Left forelimb (tissue), 1 donor: ENCODE measurements around the gene EHD4.

Experiments used
- DNase-seq: peaks from one replicate; pipeline ENCODE4 v3.0.0-alpha.2; 2018; ENCODE audit warnings: low spot score

EHD4 gene

DNA sequence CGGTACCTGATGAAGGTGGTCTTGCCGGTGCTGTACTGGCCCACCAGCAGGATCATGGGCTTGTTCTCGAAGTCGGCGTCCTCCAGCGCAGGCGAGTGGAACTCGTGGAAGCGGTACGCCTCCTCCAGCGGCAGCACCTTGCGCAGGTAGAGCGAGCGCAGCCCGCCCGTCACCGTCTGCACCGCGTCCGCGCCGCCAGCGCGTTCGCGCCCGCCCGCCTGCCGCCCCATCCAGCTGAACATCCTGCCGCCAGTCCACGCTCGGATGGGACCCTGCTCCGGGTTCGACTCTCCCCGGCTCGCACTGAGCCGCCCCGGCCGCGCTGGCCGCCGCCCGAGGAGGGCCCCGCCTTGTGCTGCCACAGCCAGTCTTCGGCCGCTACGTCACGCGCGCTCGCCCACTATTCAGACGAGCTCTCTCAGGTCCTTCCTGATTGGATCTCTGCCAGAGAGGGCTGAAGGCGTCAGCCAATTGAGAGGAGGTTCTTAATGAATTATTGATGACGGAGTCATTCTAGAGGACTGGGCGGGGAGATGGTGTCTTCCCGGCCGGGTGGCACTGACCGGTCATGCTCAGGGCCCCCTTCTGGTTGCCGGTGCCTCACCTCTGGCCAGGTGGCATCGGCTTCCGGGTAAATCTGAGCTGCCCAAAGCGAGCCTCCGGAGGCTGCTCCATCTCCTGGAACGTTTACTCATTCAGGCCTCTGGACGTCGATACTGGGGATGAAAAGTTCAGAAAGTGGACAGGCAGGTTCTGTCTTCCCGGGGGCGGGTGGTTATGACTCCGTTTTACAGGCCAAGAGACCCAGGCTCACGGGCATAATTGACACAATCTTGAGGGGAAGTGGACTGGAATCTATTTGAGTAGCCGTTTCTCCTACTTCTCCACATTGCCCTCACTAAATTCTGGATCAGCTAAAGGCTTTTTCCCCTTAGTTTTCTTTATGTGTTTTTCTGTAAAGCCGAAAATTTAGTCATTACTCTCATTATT is at the start of gene EHD4:
TSS of gene EHD4 (minus strand) at position 305 of the 990 bp plus-strand sequence. CDS start at position 242, 63 bp downstream.
- peak; percentile 91 for DNase-seq

DNA sequence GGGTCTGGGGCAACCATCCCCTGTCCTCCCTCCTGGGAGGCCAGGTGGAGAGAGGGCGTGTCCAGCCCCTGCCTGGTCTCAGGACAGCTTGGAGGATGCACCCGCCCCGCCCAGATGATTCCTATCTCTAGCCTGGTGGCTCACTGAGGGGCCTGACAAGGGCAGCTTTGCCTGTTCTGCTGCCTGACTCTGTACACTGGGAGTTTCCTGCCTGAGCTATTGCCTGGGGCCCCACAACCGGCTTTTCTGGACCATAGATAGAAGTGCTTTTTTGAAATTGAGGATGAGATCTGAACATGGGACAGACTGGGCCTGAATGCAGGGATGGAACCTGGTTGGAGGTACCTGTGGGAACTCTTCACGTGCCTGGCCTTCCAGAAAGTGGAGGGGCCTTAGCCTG is 49.2 kb upstream of the EHD4 start:
- DNase-seq: peak; percentile 31

DNA sequence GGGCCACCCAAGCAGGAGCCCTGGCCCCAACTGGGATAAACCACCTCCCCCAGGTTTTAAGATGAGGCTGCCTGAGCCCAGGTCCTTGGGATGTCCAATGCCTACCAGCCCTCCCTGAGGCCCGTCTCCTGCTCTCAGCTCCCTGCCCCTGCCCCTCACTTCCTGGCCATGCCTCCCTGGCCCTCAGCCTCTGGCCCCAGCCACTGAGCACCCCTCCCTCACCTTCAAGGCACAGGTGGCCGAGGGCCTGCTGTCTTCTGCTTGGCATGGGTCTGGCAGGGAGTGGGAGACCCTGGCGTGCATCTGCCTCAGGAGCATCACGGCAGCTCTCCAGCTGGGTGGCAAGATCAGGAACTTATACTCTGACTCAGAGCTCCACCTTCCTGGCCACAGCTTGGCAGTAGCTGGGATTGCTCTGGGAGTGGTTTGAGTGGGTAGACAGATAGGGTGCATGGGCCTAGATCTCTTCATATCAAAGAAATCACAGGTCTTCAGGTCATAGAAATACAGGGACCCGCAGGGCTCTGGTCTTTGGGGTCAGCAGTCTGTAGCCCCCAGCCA is 48.4 kb upstream of the EHD4 start, which contains the start of gene PLA2G4E:
TSS of gene PLA2G4E (minus strand) at position 330 of the 561 bp plus-strand sequence. CDS start at position 318, 12 bp downstream.
- DNase-seq: peak; percentile 42

DNA sequence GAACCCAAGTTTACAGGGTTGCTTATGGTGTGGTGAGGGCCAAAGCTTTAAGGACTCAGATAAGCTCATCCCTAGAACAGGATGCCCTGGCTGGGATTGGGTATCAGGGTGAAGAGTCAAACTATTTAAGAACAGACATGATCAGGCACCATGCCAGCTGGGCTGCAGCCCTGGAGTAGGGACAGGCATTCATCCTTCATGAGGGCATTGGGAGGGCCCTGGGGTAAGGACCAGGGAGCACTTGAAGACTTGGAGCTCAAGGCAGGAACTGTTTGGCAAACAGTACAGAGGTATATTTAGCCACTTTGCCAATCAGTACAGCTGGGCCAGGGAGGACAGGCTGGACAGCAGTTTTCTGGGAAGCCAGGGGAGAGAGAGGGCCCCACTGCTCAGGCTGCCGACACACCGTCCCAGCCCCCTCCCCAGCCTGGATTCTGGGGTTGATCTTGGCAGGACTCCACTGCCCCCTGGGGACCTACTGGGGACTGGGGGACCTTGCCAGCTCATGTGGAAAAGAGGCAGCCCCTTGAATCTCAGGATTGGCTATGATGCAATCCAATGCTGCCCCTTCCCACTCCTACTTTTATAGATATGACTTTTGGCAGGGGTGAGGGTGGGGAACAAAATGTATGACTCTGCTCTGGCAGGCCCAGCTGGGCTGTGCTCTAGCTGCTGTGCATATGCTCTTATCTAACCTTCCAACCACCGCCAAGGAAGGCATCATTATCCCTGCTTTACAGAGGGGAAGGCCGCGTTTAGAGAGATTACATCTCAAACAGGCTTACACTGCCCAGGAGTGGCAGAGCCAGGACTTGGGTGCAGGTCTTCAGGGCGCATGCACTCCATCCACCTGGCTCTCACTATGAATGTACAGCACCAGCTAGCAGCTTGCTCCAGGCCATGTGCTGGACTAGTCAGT is 46.2 kb upstream of the EHD4 start:
- peak; percentile 53 for DNase-seq

DNA sequence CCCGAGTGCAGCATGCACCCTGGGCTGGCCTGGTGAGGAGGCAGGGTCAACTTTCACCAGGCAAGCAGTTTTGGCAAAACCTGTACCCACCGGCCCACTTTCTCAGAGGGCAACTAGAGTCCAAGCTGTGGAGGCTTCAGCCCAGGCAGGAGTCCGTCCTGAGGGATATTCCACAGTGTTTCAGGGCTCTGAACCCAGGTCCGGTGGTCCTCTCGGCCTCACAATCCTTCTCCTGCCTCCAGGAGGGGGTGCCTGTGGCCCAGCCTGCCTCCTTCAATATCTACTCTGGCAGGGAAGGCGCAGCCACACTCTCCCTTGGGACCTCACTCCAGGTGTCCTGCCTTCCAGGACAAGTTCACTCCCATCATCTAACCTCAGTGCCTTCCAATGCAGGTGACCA is 44.6 kb upstream of the EHD4 start:
- DNase-seq: no peak

DNA sequence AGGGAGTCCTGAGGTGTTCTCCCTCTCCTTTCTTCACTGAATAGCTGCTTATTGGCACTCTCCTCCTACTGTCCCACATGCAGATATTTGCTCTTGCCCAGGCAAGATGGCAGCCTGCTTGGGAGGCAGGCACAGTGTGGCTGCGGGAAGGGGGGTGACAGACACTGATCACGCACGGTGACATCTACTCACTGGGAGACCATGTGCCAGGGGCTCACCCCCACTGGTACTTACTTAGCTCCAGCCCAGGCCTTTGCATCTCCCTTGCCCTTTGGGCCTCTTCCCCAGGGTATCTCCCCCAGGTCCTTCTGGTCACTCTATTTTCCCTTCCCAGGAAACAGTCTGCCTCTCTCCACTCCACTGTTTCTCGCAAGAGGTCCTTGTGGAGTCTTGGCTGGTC is 42.0 kb upstream of the EHD4 start:
- no peak for DNase-seq

DNA sequence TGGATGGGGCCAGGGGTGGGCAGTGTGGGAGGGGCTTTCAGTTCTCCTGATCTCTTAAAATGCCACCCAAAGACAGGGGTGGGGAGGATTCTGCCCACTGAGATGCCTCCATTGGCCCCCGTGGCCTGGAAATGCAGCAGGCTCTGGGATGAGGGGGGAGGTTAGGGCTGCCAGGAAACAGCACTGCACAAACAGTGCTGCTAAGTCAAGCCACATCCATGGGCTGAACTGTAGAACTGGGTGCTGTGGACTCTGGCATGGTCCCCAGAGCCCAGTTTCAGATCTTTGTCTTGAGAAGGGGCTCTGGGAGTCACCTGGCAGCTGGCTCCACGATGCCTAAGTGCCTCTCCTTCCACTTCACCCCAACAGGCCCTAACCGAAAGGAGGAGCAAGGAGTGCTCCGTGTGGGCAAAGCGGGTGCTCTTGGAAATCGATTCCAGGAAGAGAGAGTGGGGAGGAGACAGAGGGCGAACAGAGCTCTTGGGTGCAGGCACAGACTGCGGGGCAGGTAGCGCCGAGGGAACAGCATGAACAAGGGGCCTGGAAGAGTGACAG is 40.6 kb upstream of the EHD4 start:
- no peak for DNase-seq

DNA sequence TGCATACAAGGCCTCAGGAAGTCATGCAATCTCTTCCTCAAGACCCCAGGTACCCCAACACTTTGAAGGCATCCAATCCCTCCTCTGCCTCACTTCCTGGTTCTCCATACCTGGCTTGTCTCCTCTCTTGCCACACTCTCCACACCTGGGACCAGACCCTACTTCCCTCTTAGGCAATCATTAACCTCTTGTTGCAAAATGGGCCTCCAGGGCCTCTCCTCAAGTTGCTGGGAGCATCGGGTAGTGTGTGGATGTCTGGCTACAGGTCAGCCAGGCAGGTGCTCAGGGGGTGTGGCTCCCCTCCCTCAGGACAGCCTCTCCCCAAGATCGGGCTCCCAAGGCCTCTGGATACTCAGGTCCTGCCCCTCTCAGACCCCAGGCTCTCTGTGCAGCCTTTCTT is 39.9 kb upstream of the EHD4 start:
- DNase-seq: no peak

DNA sequence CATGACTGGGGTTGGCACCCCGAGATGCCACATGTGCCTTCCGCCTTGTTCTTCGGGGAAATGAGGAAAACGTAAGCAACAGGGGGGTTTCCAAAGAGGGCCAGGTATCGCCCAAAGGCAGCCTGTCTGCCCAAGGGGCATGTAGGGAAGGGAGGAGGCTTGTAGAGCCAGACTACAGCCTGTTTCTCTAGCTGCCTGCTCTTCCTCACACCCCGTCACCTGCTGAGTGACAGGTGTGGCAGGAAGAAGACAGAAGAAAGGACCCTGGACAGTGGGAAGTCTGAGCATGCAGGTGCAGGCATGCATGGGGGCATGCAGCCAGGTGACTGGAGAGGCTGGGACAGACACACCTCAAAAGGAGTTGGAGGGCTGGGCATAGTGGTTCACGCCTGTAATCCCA is 38.7 kb upstream of the EHD4 start:
- no peak for DNase-seq

DNA sequence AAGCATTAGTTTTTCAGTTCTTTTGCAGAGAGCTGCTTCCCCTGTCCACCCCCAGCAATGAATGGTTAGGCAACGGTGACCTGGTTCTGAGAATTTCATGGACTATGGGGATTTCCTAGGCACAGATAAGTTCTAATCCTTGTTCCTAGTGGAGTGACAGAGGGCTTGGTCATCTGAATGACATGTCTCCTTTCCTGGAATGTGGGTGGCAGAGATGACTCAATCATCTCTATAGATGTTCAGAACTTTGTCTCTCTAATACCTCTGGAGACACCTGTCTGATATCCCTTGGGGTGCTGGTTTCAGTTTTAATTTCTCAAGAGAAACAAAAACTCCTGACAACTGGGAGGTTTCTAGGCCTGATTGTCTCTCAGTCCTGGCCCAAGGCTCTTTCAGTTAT is 38.1 kb upstream of the EHD4 start:
- DNase-seq: no peak

DNA sequence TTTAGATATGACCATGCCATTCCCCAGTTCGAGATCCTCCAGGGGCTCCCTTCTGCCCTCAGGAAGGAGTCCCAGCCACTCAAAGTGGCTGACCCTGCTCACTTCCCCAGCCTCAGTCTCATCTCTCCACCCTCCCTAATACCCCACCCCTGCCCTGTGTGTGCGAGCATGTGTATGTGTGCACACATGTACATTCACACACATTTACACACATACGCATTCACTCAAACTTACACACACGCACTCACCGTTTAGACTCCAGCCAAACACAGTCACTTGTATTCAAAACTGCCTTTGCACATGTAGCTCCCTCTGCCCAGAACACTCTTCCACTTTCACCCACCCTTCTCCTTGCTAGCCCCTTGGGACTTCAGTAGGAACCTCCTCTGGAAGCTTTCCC is 37.1 kb upstream of the EHD4 start:
- DNase-seq: no peak

DNA sequence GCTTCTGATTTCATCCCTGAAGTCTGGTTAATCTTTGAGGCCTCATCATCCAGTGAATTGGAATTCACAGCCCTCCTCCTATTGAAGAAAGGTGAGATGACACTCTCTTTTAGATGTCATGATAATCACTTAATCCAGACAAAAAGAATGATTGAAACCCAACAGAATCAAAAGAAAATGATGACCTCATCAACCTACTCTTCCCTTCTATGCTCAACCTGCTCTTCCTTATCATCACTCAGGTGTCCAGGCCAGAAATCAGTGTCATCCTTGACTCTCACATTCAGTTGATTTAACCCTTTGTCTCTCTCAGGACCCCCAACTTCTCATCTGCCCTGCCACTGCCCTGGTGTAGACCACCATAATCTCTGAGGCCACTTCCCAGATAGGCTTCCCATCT is 36.7 kb upstream of the EHD4 start:
- no peak for DNase-seq

DNA sequence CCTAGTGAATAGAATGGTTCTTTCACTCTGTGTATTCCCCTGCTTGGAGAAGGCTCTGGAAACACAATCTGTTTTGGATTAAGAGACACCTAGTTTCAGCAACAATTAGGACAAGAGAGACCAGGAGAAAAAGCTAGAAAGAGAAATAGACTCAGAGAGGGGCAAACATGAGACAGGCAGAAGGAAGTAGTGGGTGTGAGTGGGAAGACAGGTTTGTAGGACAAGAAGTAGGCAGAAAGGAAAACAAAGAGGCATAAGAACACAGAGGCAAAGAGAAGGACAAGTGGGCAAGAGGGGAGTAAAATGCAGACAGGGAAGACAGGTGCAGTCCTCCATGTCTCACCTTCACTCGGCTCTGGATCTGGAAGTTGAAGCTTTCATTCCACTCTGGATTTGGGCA is 35.0 kb upstream of the EHD4 start:
- DNase-seq: no peak

DNA sequence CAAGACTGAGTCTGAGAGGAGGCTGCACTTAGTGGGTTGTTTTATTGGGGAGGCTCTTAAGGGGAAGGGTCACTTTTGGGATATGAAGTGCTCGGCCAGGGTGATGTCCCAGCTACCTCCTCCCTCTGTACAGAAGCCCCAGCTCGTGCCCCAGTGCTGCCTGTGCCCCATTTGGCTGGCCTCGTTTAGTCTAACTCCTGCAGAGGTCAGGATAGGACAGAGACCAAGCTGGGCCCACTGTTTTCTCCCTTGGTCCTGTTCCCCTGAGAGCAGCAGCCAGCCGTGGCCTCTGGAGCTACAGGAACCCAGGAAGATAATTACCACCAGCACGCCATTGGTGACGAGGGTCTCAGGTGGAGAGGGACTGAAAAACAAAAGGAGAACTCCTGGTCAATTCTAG is 30.0 kb upstream of the EHD4 start:
- no peak for DNase-seq

DNA sequence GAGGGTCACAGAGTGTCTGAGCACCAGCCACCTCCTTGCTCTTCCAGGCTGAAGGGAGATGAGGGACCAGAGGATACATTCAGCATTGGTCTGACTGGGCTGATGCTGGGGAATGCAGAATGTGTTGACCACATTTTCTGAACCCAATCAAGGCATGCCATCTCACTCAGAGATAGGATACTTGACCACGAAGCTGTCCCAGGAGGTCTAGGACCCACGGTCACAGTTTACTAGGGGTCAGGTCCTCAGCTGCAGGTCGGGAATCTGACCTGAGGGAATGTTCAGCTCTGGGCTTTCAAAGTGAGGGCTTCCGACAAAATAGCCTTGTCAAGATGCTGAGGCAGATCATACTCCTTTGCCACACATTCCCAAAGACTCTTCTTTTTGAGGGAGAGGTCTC is 28.9 kb upstream of the EHD4 start:
- DNase-seq: no peak

DNA sequence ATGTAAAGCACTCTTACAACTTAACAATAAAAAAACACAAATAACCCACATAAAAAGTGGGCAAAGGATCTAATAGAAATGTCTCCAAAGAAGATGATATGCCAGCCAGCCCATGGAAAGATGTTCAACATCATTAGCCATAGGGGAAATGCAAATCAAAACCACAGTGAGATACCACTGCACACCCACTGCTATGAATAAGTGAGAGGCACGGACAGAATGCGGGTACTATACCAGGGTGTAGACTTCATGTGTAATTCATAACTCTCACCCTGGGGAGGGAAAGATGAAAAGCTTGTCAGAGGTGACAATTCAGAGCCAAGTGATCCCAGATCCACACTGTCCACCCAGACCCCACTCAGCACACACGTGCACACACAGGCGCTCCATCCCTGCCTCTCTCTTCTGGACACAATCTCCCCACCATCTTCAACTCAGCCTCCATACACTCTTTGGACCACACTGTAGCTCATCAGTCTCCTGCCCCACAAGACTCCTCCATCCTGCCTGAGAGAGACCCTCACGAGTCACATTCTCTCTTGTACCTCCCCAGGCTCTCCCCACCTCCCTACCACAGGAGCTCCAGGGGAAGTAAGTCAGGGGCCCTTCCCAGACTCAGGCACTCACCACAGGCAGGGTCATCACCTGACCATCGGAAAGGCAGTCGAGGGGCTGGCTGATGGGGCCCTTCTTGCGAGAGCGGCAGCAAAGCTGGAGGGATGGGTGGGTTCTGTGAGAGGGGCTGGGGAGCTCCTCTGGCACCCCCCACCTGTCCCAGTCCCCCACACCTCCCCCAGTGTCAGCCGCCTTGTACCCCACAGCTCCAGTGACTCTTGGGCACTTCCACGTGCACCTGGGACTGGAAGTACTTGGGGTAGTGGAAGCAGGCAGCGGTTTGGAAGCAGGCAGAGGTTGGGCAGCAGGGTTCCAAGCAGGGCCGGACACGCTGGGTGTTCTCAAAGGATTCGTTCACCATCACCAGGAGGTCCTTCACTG is 27.2 kb upstream of the EHD4 start:
- no peak for DNase-seq

DNA sequence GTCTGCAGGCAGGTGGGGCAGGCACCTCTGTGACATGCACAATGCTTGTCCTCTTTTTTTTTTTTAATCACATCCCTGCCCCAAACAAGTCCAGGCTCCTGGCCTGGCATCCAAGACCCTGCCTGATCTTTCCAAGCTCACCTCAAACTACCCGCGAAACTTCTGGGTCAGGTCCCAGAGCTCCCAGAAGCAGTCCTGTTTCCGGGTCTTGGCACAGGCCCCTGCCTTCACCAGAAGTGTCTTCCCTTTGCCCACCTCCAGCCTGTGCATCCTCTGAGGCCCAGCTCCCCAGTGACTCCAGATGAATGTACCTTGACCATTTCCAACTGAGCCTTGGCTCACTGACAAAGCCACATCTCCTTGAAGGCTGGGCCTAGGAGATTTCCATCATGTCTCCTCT is 25.5 kb upstream of the EHD4 start:
- DNase-seq: no peak

DNA sequence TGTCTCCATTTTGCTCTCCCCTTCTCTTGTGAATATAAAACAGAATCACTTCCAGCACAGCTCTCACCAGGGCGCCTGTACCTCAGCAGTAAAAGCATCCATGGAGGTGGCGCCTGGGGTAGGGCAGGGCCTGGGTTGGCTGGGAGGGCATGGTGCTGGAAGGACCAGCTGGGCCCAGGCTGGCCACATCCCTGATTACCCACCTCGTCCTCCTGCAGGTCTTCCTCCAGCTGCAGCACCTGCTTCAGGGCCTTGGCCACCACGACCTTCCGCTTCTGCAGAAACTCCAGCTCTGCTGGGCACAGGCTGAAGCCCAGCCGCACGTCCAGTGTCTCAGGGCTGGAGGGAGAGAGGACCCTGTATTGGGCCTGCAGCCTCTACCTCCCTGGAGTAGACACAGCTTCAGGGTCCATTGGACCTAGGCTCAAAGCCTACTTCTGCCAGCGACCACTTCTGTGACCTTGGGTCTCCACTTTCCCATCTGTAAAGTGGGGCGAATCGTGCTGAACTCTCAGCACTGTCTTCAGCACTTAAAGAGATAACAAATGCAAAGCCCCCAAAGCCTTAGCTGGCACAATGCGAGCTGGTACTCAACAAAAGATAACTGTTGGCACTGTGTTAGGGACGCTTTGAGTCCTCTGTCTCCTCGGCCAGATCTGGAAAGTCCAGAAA is 24.7 kb upstream of the EHD4 start:
- DNase-seq: no peak

DNA sequence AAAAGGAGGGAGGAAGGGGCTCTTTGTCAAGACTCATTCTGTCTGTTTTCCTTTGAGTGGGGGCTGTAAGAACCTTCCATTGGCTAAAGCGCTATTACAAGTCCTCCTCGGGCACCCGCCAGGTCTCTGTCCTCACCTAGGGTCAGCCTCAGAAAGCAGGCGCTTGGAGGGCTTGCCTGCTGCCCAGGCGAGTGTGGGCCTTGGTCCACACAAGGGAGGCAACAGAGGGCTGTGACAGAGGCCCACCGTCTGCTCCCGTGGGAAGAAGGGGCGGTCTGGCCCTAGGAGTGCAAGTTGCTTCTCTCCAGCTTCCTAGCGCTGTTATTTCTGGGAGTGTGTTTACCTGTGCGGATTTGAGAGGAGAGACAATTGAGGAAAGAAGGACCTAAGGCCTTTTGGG is 24.0 kb upstream of the EHD4 start:
- DNase-seq: no peak

DNA sequence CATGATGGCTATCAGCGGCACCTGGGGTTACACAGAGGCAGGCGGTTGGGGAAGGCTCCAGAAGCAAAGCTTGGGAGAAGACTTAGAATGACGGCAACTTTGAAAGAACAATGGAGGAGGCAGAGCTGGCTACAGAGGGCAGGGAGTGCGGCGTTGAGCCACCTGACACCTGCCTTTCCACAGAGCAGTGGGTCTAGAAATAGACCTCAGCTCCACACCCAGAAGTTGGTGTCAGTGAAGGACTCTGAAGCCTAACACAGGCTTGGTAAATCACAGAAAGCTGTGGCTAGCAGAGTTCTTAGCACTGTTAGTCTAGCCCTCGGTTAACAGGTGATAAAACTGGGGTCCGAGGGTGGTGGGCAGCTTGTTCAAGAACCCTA is 23.1 kb upstream of the EHD4 start:
- no peak for DNase-seq
